Smooth muscle cell (in vitro differentiated cells): Measurements from ENCODE around the gene TSPEAR. TPM values are rescaled to one million over a fixed set of nuclear protein-coding genes. Genes with fewer than 3 reads are reported as not detected.

Source experiments
- DNase-seq: peaks from one replicate; lab custom pipeline; 2025; ENCODE audit not compliant: unreplicated experiment; lab: John Stamatoyannopoulos, UW
- H2AFZ ChIP-seq: fragments of 200-600 bp; sonication (generic); 2 replicates; pipeline ENCODE4 v1.6.0; 2016; ENCODE audit warnings: antibody characterized with exemption, low read depth, mild to moderate bottlenecking
- H3F3A ChIP-seq: fragments of 200-600 bp; sonication (generic); 2 replicates; pipeline ENCODE4 v1.6.0; 2017; ENCODE audit warnings: antibody characterized with exemption, low read depth
- H3K27ac ChIP-seq: fragments of 200-600 bp; sonication (generic); 2 replicates; pipeline ENCODE4 v1.5.1; 2016; ENCODE audit warnings: low read depth, mild to moderate bottlenecking
- H3K27me3 ChIP-seq: fragments of 200-600 bp; sonication (generic); 2 replicates; pipeline ENCODE4 v1.6.1; 2016; ENCODE audit warnings: low read depth, mild to moderate bottlenecking
- H3K36me3 ChIP-seq: fragments of 200-600 bp; sonication (generic); 2 replicates; pipeline ENCODE4 v1.5.1; 2016; ENCODE audit warnings: low read depth
- H3K4me1 ChIP-seq: fragments of 200-600 bp; sonication (generic); 2 replicates; pipeline ENCODE4 v1.5.1; 2016; ENCODE audit warnings: low read depth
- H3K4me2 ChIP-seq: fragments of 200-600 bp; sonication (generic); 2 replicates; pipeline ENCODE4 v1.6.0; 2016; ENCODE audit warnings: mild to moderate bottlenecking
- H3K4me3 ChIP-seq: fragments of 200-600 bp; sonication (generic); 2 replicates; pipeline ENCODE4 v1.5.1; 2016; ENCODE audit warnings: mild to moderate bottlenecking
- H3K79me2 ChIP-seq: fragments of 200-600 bp; sonication (generic); 2 replicates; pipeline ENCODE4 v1.6.0; 2016; ENCODE audit warnings: low read depth, mild to moderate bottlenecking
- H3K9ac ChIP-seq: fragments of 200-600 bp; sonication (generic); 2 replicates; pipeline ENCODE4 v1.6.0; 2016; ENCODE audit warnings: low read depth
- H3K9me3 ChIP-seq: fragments of 200-600 bp; sonication (generic); replicated peaks from 2 replicates; pipeline ENCODE4 v1.5.1; 2016; ENCODE audit warnings: low read depth
- H4K20me1 ChIP-seq: fragments of 200-600 bp; sonication (generic); 2 replicates; pipeline ENCODE4 v1.6.0; 2016; ENCODE audit warnings: low read depth
- CTCF ChIP-seq: fragments of 200-600 bp; sonication (generic); IDR thresholded peaks from 2 replicates; pipeline ENCODE4 v1.5.1; 2017; ENCODE audit warnings: borderline replicate concordance, mild to moderate bottlenecking, antibody characterized with exemption; ENCODE audit not compliant: insufficient read depth, poor library complexity, severe bottlenecking
- WGBS: methylation state at CpG from one replicate; pipeline ENCODE4 v1.1.7; 2016; ENCODE audit warnings: low lambda C conversion rate; 5-methylcytosine and 5-hydroxymethylcytosine counted together
- polyA plus RNA-seq: library from polyadenylated mRNA; unstranded; fragments of >200 nt; fragmentation: Nextera tagmentation; extraction: Ambion mirVana; gene quantifications from 2 replicates; pipeline ENCODE4 v1.2.1, GENCODE V29; 2016
- total RNA-seq: library from RNA; depleted of rRNA; stranded (reverse); fragments of >200 nt; gene quantifications from 2 replicates; pipeline ENCODE4 v1.2.3, GENCODE V29; 2014

The TSPEAR gene
- total and polyA plus RNA-seq, 2 experiments from 2014 or later, result 0.71 TPM; not detected in 1

- Histone ChIP-seq H3K27ac (no peak within 1 kb of the TSS), H2AFZ (no peak within 1 kb of the TSS), H3F3A (no peaks in the 10 kb centered on the region), H3K27me3 (no peaks in the 10 kb centered on the region), H3K4me1 (peaks cover 5% of the 10 kb centered on the region), H3K9me3 (no peaks in the 10 kb centered on the region), H3K4me3 (no peak within 1 kb of the TSS), H3K79me2 (no peaks in the 10 kb centered on the region), H3K9ac (no peak within 1 kb of the TSS), H3K4me2 (no peak within 1 kb of the TSS), H3K36me3 (no peaks in the 10 kb centered on the region), H4K20me1 (no peaks in the 10 kb centered on the region)
- DNase-seq, result no peak
- TF ChIP-seq CTCF, result no peak
- 91% methylated on average over 9 of the region's 9 CpGs for WGBS
Observed at GRCh38 chr21:44654576-44655175, 56.7 kb downstream of the TSPEAR start, which contains the start of gene KRTAP12-4. TSS of gene KRTAP12-4 (minus strand) at chr21:44654659. CDS start at chr21:44654614, 45 bp downstream.

GRCh38 chr21:44653656-44654575, 57.5 kb downstream of the TSPEAR start:
- Histone ChIP-seq H3K27ac (no peak overlapping the region), H2AFZ (no peak overlapping the region), H3K4me1 (peaks cover 4% of the 10 kb centered on the region), H3K4me2 (no peak overlapping the region), H3K27me3 (no peaks in the 10 kb centered on the region), H4K20me1 (no peaks in the 10 kb centered on the region), H3F3A (no peaks in the 10 kb centered on the region), H3K79me2 (no peaks in the 10 kb centered on the region), H3K4me3 (no peak overlapping the region), H3K36me3 (no peaks in the 10 kb centered on the region), H3K9me3 (no peaks in the 10 kb centered on the region), H3K9ac (no peak overlapping the region)
- 93% methylated on average over 17 of the region's 17 CpGs for WGBS
- DNase-seq, result no peak
- no peak for TF ChIP-seq CTCF

GRCh38 chr21:44653123-44653522, 58.2 kb downstream of the TSPEAR start:
- Histone ChIP-seq H2AFZ (no peak overlapping the region), H3K4me2 (no peak overlapping the region), H3K27me3 (no peaks in the 10 kb centered on the region), H3K27ac (no peak overlapping the region), H3K79me2 (no peaks in the 10 kb centered on the region), H3K9me3 (no peaks in the 10 kb centered on the region), H3K4me1 (no peaks in the 10 kb centered on the region), H3K4me3 (no peak overlapping the region), H3F3A (no peaks in the 10 kb centered on the region), H3K9ac (no peak overlapping the region), H3K36me3 (no peaks in the 10 kb centered on the region), H4K20me1 (no peaks in the 10 kb centered on the region)
- no peak for TF ChIP-seq CTCF
- DNase-seq, result no peak
- 78% methylated on average over 14 of the region's 14 CpGs for WGBS
